Neutrophil (primary cell): ENCODE measurements around the gene PALLD.

Source experiments
- H3K27ac ChIP-seq: fragments of 200-600 bp; sonication (generic); 2 replicates; pipeline ENCODE4 v1.5.1; 2016; ENCODE audit warnings: mild to moderate bottlenecking, moderate library complexity
- H3K27me3 ChIP-seq: fragments of 200-600 bp; sonication (generic); 2 replicates; pipeline ENCODE4 v1.6.0; 2016; ENCODE audit warnings: mild to moderate bottlenecking
- H3K36me3 ChIP-seq: fragments of 200-600 bp; sonication (generic); 2 replicates; pipeline ENCODE4 v1.5.1; 2017
- H3K4me1 ChIP-seq, 2 experiments: fragments of 200-600 bp in 1 of 2; sonication (generic) in 1 of 2; 1 replicate in 1 of 2; 2 replicates in 1 of 2; pipeline versions ENCODE4 v1.5.1 to v1.6.1; 2013 to 2016; ENCODE audit warnings: low read depth in 1 of 2, low read length in 1 of 2, mild to moderate bottlenecking in 1 of 2, moderate library complexity in 1 of 2; ENCODE audit not compliant: control insufficient read depth in 1 of 2, insufficient read depth in 1 of 2
- H3K4me3 ChIP-seq, 2 experiments: fragments of 200-600 bp in 1 of 2; sonication (generic) in 1 of 2; 1 replicate in 1 of 2; 2 replicates in 1 of 2; pipeline ENCODE4 v1.5.1; 2013 to 2016; ENCODE audit warnings: low read depth in 1 of 2, low read length in 1 of 2, mild to moderate bottlenecking in 1 of 2, moderate library complexity in 1 of 2
- H3K9me3 ChIP-seq: fragments of 200-600 bp; sonication (generic); 2 replicates; pipeline ENCODE4 v1.5.1; 2016
- CTCF ChIP-seq: fragments of 200-600 bp; sonication (generic); IDR thresholded peaks from 2 replicates; pipeline ENCODE4 v1.5.1; 2016; ENCODE audit warnings: antibody characterized with exemption

The PALLD gene

DNA sequence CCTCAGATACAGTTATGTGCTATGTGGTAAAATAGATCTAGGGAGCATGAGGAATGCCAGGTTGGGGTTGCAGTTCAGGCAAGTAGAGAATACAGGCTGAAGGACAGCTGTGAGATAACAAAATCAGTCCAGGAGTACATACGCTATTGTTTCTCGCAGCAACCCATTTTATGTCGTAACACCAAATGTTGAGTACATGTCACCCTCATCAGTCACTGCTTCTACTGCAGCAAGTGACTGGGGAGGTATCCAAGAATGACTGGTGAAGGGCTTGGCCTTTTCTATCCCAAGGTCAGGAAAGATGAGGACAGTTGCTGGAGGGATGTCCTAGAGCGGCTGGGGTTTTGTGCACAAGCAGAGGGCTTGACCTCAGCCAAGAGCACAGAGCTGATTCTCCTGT lies 341.1 kb downstream of the PALLD start:
- Histone ChIP-seq H3K4me1 (no peaks in the 10 kb centered on the region), H3K4me3 (no peak overlapping the region), H3K27me3 (peaks cover 62% of the 10 kb centered on the region), H3K36me3 (no peaks in the 10 kb centered on the region), H3K9me3 (no peaks in the 10 kb centered on the region), H3K27ac (no peak overlapping the region)
- TF ChIP-seq CTCF: no peak

DNA sequence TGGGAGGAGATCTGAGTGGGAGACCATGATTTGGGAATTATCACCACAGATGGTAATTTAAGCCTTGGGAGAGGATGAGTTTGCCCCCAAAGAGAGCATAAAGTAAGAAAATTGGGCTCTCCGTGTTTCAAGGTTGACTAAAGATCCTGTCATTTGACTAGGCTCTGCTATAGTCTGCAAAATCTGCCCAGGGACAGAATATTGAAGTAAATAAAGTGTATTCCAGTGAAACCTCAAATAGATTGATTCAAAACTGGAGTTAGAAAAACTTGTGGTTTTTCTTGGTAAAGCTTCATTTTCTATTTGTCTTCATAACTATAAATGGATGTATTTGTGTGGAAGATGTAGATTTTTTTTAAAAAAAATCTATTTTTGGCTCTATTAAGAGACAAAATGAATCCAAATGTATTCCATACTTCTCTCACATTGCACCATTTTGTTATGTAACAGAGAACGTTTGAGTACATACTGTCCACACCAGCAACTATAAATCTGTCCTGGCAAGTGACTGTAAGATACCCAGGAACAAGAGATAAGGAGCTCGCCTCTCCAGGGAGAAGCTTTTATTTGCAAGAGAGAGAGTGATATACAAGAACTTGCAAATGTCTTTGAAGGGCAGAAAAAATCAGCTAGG lies 343.0 kb downstream of the PALLD start:
- Histone ChIP-seq H3K9me3 (no peaks in the 10 kb centered on the region), H3K36me3 (no peaks in the 10 kb centered on the region), H3K4me1 (no peaks in the 10 kb centered on the region), H3K27me3 (peaks cover 48% of the 10 kb centered on the region), H3K27ac (no peak overlapping the region), H3K4me3 (no peak overlapping the region)
- TF ChIP-seq CTCF: no peak

- Histone ChIP-seq H3K27me3 (peaks cover 43% of the 10 kb centered on the region), H3K4me1 (no peaks in the 10 kb centered on the region)
These were observed 343.5 kb downstream of the PALLD start for GRCh38 chr4:168840392-168840763.

GRCh38 chr4:168841000-168841671 lies 344.3 kb downstream of the PALLD start:
- no peak for TF ChIP-seq CTCF
- Histone ChIP-seq H3K36me3 (no peaks in the 10 kb centered on the region), H3K9me3 (no peaks in the 10 kb centered on the region), H3K4me1 (no peaks in the 10 kb centered on the region), H3K27me3 (peaks cover 36% of the 10 kb centered on the region), H3K4me3 (no peak overlapping the region), H3K27ac (no peak overlapping the region)

More at GRCh38 chr4:168840392-168840763, 343.5 kb downstream of the PALLD start:
- Histone ChIP-seq H3K9me3 (no peaks in the 10 kb centered on the region), H3K36me3 (no peaks in the 10 kb centered on the region), H3K4me3 (no peak overlapping the region), H3K27ac (no peak overlapping the region)
- no peak for TF ChIP-seq CTCF

DNA sequence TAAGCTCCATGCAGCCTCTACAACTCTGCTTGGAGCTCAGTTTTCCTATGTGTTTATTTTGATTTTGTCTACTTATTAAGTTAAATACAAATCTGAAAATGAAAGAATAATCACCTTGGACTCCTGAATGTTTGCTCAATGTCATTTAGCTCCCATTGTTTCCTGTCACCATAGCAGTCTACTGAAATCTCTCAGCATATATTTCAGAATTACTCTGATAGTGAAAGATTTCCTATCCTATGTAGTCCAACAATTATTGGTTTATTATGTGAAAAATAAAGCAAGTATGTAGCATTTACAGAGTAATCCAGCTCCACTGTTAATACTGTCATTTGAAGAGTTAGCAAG lies 344.8 kb downstream of the PALLD start:
- Histone ChIP-seq H3K9me3 (no peaks in the 10 kb centered on the region), H3K36me3 (no peaks in the 10 kb centered on the region), H3K27me3 (peaks cover 31% of the 10 kb centered on the region), H3K4me3 (no peak overlapping the region), H3K27ac (no peak overlapping the region), H3K4me1 (no peaks in the 10 kb centered on the region)
- TF ChIP-seq CTCF: no peak
